Measurements from ENCODE around the gene DPYSL5. TPM values are rescaled to one million over a fixed set of nuclear protein-coding genes. Genes with fewer than 3 reads are reported as not detected.

Gene DPYSL5
- total and polyA plus RNA-seq, 2 experiments from 2014 or later, result 0.21 to 0.63 TPM

DNA sequence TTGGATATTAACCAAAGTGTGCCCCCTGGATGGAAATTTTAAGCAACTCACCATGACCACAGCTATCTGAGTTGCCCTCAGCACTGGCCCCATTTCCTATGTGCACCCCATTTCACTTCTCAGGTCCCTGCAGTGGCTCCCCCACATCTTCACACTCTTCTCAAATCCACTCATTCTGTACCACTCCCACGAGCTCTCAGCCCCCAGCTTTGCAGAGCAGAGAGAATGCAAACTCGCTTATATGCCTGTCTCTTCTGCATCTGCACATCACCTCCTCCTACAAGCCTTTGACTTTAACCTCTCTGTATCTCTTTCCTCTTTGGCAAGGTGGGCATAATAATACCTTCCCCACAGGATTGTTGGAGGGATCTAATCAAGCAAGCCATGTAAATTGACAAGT lies 46.2 kb downstream of the DPYSL5 start:
- Histone ChIP-seq H3K4me2 (no peak overlapping the region), H3K9me2 (replicated peaks; ENCODE audit: insufficient read depth) (no peaks in the 10 kb centered on the region), H3K36me3 (replicated peaks; ENCODE audit: insufficient read depth, low read depth) (no peaks in the 10 kb centered on the region), H3K79me2 (no peaks in the 10 kb centered on the region), H3K4me1 (ENCODE audit: insufficient read depth) (no peaks in the 10 kb centered on the region), H3K27me3 (no peaks in the 10 kb centered on the region), H4K20me1 (ENCODE audit: insufficient read depth, poor library complexity, severe bottlenecking) (no peaks in the 10 kb centered on the region), H3K9me3 (ENCODE audit: low read depth) (no peaks in the 10 kb centered on the region), H3K27ac (no peak overlapping the region), H3K4me3 (no peak overlapping the region), H2AFZ (no peak overlapping the region)
- TF ChIP-seq, protein P1, sequence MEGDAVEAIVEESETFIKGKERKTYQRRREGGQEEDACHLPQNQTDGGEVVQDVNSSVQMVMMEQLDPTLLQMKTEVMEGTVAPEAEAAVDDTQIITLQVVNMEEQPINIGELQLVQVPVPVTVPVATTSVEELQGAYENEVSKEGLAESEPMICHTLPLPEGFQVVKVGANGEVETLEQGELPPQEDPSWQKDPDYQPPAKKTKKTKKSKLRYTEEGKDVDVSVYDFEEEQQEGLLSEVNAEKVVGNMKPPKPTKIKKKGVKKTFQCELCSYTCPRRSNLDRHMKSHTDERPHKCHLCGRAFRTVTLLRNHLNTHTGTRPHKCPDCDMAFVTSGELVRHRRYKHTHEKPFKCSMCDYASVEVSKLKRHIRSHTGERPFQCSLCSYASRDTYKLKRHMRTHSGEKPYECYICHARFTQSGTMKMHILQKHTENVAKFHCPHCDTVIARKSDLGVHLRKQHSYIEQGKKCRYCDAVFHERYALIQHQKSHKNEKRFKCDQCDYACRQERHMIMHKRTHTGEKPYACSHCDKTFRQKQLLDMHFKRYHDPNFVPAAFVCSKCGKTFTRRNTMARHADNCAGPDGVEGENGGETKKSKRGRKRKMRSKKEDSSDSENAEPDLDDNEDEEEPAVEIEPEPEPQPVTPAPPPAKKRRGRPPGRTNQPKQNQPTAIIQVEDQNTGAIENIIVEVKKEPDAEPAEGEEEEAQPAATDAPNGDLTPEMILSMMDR (IDR thresholded peaks at IDR 0.05; ENCODE audit: poor library complexity), result no peak
- TF ChIP-seq EZH2phosphoT487 (IDR thresholded peaks at IDR 0.05; ENCODE audit: low read depth, severe bottlenecking, unreplicated experiment), result no peak
- TF ChIP-seq EZH2 (IDR thresholded peaks at IDR 0.05; ENCODE audit: borderline replicate concordance), result no peak
- 64% methylated on average over 2 of the region's 2 CpGs for whole genome bisulfite sequencing (ENCODE audit: low lambda C conversion rate, missing lambda C conversion rate)
- DNase-seq (ENCODE audit: low spot score), result no peak

DNA sequence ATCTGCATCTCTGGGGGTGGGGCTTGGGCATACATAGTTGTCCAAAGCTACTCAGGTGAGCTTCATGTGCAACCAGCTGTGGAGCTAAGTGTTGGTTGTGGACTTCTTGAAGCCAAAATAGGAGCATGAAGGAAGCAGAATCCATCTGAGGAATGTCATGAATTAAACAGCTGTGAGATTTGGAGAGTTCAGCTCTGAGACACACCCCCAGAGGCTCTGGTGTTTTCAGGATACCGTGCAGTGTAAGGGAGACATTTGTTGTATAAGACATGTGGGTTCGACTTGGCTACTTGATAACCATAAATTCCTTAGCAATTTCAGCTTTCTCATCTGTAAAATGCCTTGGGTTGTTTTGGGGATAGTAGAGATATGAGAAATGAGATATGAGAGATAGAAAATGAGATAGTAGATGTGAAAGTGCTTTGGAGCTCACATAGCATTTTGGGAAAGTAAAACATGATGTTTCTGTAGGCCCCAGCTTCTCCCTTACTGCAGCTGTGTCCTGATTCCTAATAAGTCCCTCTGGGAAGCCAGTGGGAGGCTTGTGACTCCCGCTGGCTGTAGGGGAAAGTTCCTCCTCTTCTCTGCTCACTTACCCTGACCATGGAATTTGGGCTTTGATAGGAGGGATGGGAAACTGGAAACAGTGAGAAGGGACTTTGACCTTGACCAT lies 50.0 kb downstream of the DPYSL5 start:
- H4K20me1 ChIP-seq (ENCODE audit: insufficient read depth, poor library complexity, severe bottlenecking), result no peaks in the 10 kb centered on the region
- H3K36me3 ChIP-seq (replicated peaks; ENCODE audit: insufficient read depth, low read depth), result no peaks in the 10 kb centered on the region
- H3K9me3 ChIP-seq (ENCODE audit: low read depth), result no peaks in the 10 kb centered on the region
- no peaks in the 10 kb centered on the region for H3K79me2 ChIP-seq
- no peak overlapping the region for H3K4me3 ChIP-seq
- 74% methylated on average over 3 of the region's 3 CpGs for WGBS (ENCODE audit: low lambda C conversion rate, missing lambda C conversion rate)
- TF ChIP-seq, protein P1 (IDR thresholded peaks at IDR 0.05; ENCODE audit: poor library complexity), result no peak
- TF ChIP-seq EZH2phosphoT487 (IDR thresholded peaks at IDR 0.05; ENCODE audit: low read depth, severe bottlenecking, unreplicated experiment) (no peak), EZH2 (IDR thresholded peaks at IDR 0.05; ENCODE audit: borderline replicate concordance) (no peak)
- no peak overlapping the region for H3K27ac ChIP-seq
- no peaks in the 10 kb centered on the region for H3K27me3 ChIP-seq
- no peak for DNase-seq (ENCODE audit: low spot score)
- no peaks in the 10 kb centered on the region for H3K9me2 ChIP-seq (replicated peaks; ENCODE audit: insufficient read depth)
- H3K4me1 ChIP-seq (ENCODE audit: insufficient read depth), result no peaks in the 10 kb centered on the region
- no peak overlapping the region for H2AFZ ChIP-seq
- H3K4me2 ChIP-seq, result no peak overlapping the region

DNA sequence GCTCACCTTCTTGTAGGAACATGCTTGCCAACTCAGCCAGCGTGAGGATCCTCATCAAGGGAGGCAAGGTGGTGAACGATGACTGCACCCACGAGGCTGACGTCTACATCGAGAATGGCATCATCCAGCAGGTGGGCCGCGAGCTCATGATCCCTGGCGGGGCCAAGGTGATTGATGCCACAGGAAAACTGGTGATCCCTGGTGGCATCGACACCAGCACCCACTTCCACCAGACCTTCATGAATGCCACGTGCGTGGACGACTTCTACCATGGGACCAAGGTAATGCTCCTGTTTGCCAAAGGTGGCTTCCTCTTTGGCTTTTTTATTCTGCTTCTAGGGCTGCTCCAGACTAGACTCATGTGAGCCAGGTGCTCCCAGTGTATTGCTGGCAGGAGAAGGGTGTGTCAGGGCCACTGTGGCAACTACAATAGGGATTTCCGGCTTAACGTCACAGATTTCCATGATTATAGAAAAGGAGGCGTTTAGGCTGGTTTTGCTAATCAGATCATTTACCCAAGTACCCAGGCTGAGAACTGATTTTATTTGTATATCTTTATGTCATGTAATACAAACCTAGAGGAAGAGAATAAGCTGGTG lies 50.6 kb downstream of the DPYSL5 start:
- Histone ChIP-seq H3K4me2 (no peak overlapping the region), H4K20me1 (ENCODE audit: insufficient read depth, poor library complexity, severe bottlenecking) (no peaks in the 10 kb centered on the region), H3K79me2 (no peaks in the 10 kb centered on the region), H3K36me3 (replicated peaks; ENCODE audit: insufficient read depth, low read depth) (no peaks in the 10 kb centered on the region), H3K27ac (no peak overlapping the region), H3K4me3 (no peak overlapping the region), H3K4me1 (ENCODE audit: insufficient read depth) (no peaks in the 10 kb centered on the region), H3K9me2 (replicated peaks; ENCODE audit: insufficient read depth) (no peaks in the 10 kb centered on the region), H3K9me3 (ENCODE audit: low read depth) (no peaks in the 10 kb centered on the region), H2AFZ (no peak overlapping the region), H3K27me3 (no peaks in the 10 kb centered on the region)
- TF ChIP-seq, protein P1 (IDR thresholded peaks at IDR 0.05; ENCODE audit: poor library complexity), result no peak
- TF ChIP-seq EZH2 (IDR thresholded peaks at IDR 0.05; ENCODE audit: borderline replicate concordance) (no peak), EZH2phosphoT487 (IDR thresholded peaks at IDR 0.05; ENCODE audit: low read depth, severe bottlenecking, unreplicated experiment) (no peak)
- no peak for DNase-seq (ENCODE audit: low spot score)
- WGBS (ENCODE audit: low lambda C conversion rate, missing lambda C conversion rate), result 96% methylated on average over 15 of the region's 15 CpGs
